HG02623 (cell line): Measurements from ENCODE around the gene ZNRF3.
"Not testable (repeated sequence)": the region's sequence is repeated elsewhere in the genome, so short reads cannot be mapped to it uniquely, and the experiment has no call there.

Experiments
- ATAC-seq: cut with Tn5 transposase; IDR thresholded peaks from one replicate; pipeline ENCODE4 v1.9.1; 2021; ENCODE audit warnings: moderate library complexity; ENCODE audit not compliant: unreplicated experiment

Gene ZNRF3

DNA sequence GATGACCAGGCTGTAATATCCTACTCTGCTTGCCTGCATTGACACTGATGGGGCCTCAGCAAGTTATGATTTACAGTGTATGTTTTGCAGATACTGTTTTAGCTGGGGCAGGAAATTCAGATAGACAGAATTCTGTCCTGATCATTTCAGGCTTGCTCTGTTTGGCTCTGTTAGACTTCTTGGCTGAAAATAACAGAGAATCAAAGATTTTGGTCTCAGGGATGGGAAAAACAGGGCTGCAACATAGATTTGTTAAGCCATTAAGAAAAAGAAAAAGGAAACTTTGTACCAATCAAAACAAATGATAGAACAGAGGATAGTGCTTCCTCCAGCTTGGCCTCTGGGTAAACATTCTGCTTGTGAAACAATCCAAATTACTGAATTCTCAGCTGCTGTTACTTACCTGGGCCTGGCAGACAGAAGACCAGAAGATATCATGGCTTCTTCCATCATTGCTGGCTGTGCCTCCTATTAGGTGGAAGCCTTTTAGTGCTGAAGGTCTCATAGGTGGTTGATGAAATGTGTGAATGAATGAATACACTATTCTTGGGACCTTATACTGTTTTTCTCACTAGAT, 22.0 kb downstream of the ZNRF3 start:
- ATAC-seq: no peak

DNA sequence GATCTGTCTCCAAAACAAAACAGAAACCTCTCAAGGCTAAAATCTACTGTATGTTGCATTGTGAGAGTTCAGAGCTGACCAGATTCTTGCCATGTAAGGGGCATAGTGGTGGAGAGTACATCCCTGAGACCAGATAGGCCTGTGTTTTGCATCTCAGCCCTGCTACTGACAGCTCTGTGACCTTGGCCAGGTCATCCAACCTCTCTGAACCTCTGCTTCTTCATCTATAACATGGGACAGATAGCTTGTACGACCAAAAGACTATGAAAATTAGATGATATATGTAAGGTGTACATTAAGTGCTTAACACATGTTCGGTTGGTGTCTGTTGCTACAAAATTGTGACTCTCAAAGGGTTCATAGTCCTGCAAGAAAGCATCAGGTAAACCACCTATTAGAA, 22.9 kb downstream of the ZNRF3 start:
- ATAC-seq: no peak

DNA sequence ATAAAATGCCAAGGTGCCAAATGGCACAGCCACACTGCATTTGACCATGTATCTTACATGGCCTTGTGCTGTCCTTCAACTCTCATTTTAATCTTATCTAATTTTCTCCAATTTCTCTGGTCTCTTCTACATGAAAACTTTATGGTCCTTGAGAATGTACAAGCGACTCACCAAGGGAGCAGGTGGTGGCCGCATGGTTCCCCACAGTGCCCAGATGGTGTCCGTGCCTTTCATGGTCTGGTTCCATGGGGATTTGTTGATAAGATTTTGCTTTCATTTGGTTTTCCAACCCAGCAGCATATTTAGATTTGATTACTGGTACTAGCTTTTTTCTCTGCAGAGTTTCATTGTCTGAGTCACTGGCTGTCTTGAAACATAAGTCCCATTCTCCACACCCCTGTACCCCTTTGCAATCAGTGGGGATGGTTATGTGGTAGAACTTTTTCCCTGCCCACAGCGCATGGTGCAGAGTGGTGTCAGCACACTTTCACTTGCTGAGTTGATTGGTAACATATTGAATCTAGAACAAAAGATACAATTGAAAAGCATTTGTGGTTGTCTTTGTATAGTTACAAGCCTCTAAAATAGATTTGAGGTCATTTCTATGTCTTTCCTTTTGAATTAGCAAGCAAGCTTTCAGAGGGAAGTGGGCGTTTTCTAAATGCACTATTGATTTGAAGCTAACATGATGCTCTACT, 24.1 kb downstream of the ZNRF3 start:
- ATAC-seq: no peak

DNA sequence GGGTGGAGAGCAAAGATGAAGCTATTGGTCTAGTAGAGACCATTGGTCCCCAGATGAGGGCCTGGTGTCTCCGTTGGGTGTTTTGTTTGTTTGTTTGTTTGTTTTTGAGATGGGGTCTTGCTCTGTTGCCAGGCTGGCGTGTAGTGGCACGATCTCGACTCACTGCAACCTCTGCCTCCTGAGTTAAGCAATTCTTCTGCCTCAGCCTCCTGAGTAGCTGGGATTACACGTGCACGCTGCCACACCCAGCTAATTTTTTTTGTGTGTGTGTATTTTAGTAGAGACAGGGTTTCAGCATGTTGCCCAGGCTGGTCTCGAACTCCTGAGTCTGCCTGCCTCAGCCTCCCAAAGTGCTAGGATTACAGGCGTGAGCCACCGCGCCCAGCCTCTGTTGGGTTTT, 25.4 kb downstream of the ZNRF3 start:
- ATAC-seq: not testable (repeated sequence)

DNA sequence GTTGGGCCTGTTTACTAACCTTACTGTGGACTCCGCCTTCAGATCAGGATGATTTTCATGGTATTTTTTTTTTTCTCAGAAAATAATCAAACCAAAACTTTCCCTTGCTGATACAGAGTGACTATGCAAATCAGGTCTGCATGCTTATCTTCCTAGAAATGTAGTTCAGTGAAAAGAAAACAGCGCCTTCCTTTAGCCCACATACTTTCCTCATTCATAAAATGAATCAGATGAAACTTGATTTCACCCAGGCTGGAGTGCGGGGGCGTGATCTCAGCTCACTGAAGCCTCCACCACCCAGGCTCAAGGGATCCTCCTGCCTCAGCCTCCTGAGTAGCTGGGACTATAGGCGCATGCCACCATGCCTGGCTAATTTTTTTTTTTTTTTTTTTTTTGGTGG, 26.0 kb downstream of the ZNRF3 start:
- no peak for ATAC-seq

DNA sequence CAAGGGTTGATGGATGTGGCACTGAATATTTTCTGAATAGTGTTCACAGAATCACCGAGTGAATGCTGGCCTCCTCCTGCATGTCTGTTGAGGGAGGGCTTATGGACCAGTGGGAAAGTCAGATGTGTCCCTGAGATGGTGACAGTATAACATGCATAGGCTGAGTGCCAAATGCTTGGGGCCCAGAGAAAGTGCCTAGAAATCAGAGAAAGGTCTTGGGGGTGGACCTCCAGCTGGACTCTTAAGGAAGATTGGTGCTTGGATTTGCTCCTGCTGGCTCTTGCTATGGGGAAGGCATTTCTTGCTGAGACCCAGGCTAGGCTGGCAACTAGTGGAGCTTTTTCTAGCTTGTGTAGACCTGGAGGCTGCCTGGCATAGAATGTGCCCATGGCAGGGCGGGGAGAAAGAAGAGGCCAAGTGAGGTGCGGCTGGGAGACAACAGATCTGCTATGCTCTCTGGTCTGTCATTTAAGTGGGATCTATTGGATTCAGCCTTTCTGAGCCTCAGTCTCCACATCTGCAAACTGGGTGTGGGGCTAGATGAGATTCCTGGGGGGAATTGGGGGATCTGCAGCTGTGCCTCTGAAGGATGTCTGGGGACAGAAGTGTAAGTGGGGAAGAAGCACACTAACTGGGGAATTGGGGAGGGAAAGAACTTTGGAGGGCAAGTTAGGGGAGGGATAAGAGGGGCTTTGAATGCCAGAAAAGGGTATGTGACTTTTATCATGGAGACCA, 27.4 kb downstream of the ZNRF3 start:
- ATAC-seq: no peak

DNA sequence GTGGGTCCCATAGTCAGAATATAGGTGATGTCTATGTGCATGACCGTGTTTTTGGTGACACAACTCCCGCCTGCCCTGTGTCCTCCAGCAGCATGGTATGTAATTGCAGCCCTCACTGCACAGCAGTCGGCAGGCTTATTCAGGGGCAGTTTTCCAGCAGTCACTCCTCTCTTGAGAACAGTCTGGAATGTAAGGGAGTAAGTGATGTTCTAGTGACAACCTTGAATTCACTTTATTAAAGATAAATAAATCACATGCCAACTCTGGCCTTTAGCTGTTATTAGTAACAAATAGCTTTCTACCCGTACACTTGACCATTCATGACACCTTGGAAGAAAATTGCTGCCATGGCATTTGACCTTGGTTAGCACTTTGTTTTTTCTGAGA, 27.9 kb downstream of the ZNRF3 start:
- ATAC-seq: no peak

DNA sequence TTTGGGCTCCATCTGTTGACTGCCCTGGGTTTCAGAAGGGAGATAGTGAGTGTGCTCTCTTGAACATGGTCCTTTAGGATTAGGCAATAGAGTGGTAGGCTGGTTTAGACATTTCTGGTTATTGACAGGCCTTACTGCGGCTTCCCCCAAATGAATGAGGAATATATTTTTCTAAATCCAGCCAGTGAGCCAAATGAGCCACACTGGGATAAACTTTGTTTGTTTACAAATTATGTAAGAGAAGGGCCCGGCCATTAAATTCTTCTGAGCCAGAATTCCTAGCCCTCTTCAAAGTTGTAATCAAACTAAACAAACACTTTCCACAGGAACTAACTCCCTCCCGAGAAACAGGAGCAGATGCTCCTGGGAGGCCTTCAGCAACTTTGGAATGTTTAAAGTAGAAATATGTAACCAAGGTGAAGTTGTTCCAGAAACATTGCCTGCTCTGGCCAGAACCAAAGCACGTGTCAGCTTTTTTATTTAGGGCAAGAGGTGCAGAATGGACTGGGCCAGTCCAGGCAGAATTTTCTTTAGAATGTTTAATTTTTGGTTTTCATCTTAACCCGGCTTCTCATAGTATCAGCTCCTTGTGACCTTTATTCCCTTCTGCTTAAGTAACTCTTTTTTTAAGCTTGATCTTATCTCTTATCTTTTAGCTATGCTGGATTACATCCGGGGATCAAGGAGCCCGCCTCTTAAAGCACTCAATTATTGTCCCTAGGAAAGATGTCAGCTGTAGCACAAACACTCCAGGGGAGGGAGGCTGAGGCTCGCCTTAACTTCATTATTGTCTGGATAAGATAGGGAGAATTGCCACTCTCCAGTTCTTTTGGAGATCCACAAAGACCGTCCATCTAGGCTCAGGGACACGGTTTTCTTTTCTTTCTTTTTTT, 28.7 kb downstream of the ZNRF3 start:
- ATAC-seq: no peak

DNA sequence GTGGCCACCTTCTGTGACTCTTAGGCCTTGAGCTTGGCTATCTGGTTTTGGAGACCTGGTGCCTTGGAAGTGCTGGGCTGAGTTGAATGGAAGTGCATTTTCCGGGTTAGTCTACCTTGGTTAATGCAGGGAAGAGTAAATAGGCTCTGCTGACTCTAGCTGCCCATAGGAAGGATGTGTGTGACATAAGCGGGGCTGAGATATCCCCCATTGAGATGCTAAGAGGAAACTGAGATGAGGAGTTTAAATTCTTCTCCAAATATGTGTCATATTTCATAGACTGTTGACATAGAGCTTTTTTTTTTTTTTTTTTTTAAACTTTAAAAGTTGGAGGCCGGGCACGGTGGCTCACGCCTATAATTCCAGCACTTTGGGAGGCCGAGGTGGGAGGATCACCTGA, 30.8 kb downstream of the ZNRF3 start:
- ATAC-seq: no peak

DNA sequence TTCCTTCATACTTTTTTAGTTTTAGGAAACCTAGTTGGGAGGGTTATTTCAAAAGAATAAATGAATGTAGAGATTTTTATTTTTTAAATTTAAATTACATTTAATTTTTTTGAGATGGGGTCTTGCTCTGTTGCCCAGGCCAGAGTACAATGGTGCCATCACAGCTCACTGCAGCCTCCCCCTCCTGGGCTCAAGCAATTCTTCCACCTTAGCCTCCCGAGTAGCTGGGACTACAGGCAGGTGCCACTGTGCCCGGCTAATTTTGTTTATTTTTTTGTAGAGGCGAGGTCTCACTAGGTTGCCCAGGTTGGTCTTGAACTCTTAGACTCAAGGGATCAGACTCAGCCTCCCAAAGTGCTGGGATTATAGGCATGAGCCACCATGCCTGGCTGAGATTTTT, 32.6 kb downstream of the ZNRF3 start:
- ATAC-seq: no peak

DNA sequence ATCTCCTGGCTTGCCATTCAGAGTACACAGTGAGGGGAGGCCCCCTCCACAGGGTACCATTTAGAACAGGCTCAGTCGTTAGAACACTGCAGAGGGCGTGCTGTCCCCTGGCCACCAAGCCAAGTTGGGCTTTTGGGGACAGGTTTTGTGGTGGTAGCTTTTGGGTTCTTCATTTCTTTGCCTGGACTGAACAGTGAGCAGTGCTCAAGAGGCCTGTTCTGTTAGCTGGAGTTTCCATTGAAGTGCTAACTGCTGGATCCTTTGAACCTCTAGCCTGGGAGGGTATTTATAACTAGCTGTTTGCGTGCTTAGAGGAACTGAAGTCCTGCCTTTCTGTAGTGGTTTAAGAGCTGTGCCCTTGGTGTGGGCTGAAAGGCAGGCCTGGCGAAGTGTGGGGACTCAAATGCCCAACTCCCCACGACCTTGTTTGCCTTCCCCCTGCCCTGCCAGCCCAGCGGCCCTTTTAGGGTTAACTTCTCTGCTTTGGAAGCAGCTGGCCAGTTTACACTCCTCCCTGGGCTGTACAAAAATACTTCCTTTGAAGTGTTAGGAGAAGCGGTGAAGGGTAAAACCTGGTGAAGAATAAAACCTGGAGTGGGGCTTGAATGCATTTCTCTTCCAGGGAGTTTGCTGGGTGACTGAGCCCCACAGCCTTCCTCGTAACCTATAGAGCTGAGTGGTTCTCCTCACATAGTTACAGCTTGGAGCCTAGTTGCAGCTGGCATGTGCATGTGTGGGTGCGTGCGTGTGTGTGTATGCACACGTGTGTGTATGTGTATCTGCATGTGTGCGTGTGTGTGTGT, 34.6 kb downstream of the ZNRF3 start:
- no peak for ATAC-seq

DNA sequence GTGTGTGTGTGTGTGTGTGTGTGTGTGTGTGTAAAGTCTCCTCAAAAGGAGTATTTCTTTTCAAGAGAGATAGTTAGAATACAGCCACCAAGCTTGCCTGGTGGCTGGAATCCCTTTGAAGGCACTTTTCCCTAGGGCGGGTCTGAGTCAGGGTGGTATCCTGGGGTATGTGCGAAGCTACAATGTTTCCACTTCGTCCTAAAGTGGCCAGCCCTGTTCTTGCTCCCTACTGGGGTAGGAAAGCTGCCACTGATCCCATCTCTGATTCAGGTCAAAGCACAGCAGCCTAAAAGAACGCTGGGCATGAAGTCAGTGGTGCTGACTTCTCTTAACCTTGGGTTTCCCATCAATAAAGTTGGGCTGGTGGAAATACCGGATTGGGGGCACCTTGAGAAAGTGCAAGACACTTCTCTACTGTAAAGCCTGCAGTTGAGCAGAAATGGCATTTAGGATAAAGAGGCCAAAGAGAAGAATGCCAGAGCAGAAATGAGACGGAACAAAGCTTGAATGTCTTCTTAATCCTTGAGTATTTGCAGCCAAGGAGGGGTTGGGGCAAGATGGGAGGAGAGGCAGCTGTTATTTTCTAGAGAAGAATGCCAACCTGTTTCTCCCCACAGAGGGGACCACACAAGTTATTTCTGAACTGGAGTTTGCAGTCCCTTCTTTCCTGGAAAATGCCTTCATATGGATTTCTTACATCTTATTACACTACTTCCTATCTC, 35.3 kb downstream of the ZNRF3 start:
- ATAC-seq: no peak

DNA sequence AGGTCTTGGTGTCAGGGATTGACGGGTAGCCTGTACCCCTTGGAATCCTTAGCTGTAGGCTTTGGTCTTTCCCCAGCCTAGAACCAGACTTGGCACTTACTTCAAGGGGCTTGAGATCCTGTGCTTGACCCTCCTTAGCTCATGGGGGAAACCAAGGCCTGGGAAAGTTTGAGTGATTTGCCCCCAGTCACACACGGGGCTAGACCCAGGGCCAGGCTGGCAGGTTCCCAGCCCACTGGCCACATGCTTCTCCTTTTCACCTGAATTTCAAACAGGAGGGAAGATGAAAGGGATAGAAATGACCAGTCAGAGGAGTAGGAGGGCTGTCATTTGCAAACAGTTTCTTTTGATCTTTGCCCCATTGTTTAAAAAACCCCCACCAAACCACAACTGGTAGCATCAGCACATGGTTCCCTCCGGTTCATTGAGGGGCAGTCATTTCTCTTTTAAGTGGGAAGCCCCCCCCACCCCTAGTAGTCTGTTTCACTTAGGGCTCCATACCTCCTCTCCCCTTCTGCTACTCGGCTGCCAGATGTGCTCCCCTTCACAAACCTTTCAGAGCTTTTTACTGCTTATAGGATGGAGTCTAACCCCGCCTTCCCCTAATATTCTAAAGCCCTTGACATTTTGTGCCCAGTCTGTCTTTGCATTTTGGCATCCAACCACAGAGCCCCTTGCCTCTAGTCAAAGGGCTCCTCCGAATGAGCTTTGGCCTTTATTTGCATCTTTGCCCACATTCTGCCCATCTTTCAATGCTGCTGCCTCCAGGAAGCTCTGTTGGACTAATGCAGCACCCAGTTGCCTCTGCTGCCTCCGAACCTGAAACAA, 37.6 kb downstream of the ZNRF3 start:
- no peak for ATAC-seq

DNA sequence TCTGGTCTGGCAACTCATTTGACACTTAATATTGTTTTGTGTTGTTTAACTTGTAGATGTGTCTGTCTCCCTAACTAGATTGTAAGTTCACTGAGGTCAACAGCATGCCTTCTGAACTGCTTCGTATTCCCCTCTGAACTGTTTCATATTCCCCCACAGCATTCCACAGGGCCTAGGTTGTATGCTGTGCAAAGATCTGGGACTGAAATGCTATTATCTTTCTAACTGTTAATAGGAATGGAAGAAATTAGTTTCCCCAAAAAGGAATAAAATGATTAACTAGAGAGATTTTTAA, 38.2 kb downstream of the ZNRF3 start:
- no peak for ATAC-seq

DNA sequence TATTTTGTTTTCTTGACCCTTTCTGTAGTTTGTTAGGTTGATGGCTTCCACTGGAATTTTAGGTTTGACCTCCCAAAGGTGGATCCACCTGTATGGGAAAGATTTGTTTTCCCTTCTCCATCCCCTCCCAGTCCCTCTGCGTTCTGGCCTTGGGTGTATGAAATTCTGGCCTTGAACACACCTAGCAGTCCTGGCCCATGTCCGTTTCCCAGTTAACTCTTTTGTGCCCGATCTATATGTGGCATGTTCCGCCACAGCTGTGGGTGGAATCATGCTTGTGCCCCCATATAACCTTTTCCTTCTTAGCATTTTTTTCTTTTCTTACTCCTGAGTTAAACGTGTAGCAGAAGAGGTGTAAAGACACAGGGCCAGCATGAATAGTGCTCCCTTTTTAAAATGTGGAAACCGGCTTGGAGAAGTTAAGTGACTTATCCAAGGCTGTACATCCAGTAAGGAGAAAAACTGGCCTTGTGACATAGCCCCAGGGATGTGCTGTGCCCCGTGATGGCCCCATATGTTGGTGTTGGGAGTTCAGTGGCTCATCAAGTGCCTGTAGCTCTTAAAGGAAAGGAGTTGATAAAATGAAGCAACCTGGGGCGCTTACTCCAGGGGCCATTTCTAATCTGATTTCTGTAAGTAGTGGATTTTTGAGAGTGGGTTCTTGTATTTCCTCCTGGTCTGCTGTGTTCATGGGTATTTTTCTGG, 39.3 kb downstream of the ZNRF3 start:
- no peak for ATAC-seq

DNA sequence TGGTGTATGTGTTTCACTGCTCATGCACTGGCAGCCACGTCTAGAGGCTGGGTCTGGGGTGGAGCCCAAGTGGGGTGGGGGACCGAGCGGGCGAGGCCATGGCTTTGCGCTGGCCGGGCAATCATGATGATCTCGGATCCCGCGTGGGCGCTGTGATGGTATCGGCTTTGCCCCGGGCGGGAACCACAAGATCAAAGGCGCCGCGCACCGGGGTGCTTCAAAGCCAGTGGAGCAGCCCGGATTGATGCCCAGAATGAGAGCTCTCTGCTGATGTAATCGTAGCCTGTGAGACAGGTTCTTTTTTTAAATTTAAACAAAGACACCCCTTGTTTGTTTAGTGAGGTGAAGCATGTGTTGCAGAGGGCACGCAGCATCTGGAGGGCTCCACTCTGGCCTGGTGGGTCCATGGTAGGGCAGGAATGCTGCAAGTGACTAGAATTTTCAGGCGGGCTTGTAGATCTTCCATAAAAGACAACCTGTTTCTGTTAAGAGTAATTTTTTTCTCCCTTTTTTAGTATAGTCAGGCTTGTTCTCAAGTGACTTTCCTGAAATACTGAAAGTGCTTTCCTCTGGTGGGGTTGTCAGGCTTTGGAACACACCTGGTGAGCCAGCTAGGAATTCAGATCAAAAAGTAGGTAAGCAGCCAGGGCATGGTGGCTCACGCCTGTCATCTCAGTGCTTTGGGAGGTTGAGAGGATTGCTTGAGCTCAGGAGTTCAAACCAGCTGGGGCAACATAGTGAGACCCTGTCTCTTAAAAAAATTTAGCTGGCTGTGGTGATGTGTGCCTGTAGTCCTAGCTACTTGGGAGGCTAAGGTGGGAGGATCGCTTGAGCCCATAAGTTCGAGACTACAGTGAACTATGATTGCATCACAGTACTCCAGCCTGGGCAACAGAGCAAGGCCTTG, 40.7 kb downstream of the ZNRF3 start:
- no peak for ATAC-seq

DNA sequence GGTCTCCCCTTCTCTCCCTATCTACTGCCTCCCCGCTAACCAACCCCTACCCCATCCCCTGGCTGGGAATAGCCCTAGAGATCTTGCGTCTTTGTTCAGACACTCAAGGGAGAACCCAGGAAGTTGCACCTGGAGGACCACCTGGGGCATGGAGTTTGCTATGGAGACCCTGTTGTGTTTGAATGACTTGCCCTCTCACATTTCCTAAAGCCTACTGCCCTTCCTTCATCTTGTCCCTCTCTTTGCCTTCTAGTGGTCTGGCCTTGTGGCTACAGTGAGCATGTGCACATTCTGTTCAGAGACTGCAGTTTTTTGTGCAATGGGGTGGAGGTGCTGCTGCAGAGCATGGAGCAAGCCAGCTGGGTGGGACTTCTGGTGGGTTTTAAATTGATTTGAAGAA, 42.5 kb downstream of the ZNRF3 start:
- no peak for ATAC-seq

DNA sequence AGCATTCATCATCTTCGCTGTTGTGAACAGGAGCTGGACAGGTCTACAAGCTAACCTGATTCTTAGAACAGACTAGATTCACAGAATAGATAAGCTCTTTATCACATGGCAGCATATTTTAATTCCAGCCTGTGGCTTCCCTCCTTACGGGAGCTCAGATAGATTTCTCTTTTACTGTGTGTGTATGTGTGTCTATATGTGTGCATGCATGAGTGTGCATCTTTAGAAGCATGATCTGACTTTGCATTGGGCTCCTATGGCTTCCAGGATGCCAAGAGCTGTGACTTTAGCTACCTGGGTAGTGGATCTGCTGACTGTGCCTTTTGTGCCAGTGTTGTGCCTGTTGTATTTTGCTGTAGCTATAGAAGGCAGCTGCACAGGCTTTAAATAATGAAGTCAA, 44.3 kb downstream of the ZNRF3 start:
- no peak for ATAC-seq
